Dermis microvascular lymphatic vessel endothelial cell (primary cell): ENCODE data around the gene ATL1. TPM values are rescaled to one million over a fixed set of nuclear protein-coding genes. Genes with fewer than 3 reads are reported as not detected.
"Not testable (repeated sequence)": the region's sequence is repeated elsewhere in the genome, so short reads cannot be mapped to it uniquely, and the experiment has no call there.

Experiments used
- DNase-seq, 2 donors: peaks; one replicate each; pipeline versions ENCODE4 v3.0.0 to v3.0.0-alpha.2; 2010; ENCODE audit warnings: low read depth in 2 of 2
- total RNA-seq: library from RNA; depleted of rRNA; stranded (reverse); fragments of >200 nt; gene quantifications from 2 replicates; pipeline ENCODE4 v1.2.1, GENCODE V29; 2014

Gene ATL1
- total RNA-seq, 1 donor from 2014 or later: 0.90 TPM

DNA sequence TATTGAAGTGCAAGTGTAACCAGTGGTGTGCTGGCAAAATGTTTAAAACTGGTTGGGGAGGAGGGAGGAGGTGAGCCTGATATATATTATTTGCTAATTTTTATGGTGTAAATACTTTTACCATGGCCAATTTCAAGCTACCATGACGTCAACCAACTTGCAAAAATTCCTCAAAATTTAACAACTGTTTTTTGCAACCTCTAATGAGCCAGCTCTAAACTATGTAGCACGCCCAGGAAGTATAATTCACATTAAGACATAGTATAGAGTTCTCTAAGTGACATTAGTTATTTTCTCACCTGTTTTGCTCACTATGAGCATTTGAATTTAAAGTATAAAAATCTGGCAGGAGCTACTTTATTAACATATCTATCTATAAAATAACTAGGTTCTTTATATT, 41.4 kb downstream of the ATL1 start:
- DNase-seq: no peak

- DNase-seq: peak in 1 of 2 donors; percentile 4
Measured at GRCh38 chr14:50602035-50602434, 42.1 kb downstream of the ATL1 start.

DNA sequence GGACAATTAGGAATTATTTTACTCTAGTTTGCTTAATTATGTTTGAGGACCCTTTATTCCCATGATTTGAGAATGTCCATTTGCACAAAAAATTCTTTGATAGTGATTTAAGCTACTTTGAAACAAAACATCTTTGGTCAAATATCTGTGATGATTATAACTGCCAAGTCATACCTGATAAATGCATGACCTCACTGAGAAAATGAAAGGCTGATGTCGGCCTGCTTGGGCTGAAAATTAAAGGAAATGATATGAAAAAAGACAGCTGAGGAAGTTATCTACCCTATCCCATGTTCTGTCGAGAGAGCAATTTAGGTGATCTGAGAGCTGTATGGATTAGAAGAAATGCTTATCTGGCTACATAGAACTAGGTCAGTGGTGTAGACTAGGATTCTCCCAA, 43.6 kb downstream of the ATL1 start:
- no peak for DNase-seq

- DNase-seq: peak in 1 of 2 donors; percentile 79
Measured at GRCh38 chr14:50605766-50606165, 45.8 kb downstream of the ATL1 start.

DNA sequence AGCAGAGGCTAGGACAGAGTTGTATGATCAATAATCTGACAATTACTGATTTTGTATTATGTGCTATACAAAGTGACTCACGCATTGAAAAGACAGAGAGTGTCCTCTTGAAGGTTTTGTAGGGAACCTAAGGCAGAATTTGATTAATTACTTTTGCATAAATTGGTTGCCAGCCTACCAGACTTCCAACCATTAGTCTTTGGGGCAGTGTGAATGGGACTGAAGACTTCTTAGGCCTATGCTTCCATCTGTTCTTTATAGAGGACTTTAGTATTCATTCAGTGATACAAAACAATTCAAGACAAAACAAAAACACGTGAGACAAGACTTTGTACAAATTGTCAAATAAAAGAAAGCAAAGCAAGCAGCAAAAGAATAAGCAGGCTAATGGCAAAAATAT, 46.5 kb downstream of the ATL1 start:
- no peak for DNase-seq

DNA sequence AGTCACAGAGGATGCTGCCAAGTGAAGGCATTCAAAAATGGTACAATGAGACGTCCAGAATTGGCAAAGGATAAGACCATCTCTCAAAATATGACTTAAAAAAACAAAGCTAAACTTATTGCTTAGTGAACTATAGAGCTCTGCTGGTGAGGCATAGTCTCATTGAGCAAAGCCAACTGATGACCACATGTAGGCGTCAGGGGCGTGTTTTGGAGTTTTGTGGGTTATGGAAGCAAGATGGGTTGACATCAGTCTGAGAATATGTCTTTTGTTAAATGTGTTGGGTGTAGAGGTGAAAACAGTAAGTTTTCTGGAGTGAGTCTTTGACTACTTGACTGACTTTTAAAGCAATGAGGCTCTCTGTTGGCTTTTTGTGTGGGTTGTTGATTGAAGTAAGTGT, 47.2 kb downstream of the ATL1 start:
- no peak for DNase-seq

DNA sequence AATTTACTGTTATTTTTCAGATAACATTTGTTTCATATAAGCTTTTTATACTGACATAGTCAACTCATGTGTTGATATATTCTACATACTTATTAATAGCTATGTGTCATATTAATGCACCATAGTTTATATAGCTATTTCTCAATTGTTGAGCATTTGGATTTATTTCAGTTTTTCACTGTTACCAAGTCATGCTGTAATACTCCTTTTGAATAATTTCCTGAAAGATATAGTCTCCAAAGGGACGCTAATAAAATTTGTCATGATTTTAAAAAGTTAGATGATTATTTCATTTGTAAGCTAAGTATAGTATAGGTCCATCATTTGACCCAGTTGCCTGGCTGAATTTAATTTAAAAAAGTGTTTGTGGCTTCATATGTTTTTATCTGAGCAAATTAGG, 47.8 kb downstream of the ATL1 start:
- DNase-seq: no peak

DNA sequence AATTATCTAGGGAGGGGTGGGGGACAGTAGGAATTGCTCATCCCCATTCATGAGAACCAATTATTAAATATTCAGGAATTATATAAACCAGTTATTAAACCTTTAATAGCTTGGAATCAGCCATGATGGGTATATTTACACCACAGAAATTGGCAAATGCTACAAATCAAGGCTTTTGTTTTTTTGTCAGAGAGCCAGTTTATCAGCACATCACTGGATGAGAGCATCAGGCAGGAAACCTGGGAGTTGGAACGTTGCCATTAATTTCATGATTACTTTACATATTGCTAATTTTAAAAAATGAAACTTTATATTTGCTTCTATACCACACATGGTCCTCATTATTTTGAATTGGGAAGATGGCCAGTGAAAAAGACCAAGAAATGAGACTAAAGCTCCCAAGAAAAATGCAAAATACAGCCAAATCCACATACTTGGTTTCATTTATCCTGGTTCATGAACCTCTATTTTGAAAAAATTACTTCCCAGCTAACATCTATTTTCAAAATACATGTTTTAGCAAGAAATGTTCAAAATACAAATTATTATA, 48.4 kb downstream of the ATL1 start:
- peak in 1 of 2 donors; percentile 25 for DNase-seq

DNA sequence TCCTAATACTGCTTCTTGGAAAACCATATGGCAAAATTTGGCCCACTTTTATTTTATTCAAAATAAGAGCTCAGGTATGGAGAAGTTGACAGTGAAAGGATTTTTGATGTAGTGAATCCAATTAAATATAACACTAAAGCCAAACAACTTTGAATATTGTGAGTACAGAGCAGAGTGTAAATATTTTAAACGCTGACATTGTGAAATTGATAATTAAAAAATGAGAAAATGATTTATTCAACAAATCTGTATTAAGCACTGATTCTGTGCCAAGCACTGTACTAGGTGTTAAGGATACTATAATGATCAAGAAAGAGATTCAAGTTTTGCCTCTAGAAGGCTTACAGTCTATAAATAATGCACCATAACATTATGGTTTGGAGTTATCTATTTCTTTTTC, 50.5 kb downstream of the ATL1 start:
- no peak for DNase-seq

- DNase-seq: no peak
Measured at GRCh38 chr14:50612806-50613205, 52.9 kb downstream of the ATL1 start.

DNA sequence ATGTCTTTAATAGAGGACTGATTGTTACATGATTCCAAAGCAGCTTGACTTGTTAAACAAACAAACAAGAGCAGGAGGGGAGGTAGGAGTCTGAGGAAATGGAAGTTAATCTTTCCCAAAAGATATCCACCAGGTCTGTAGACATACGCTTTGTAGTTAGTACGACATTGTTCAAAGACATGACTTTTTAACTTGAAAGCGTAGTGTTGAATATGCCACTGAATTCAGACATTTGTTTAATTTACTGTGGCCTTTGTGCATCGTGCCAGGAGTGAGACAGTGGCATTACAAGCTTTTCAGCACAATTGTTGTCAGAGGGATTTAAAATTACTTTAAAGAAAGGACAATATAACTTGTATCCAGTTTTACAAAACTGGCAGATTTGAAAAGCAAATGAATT, 55.1 kb downstream of the ATL1 start:
- DNase-seq: no peak

GRCh38 chr14:50615552-50615951, 55.6 kb downstream of the ATL1 start:
- DNase-seq: no peak

- DNase-seq: no peak
Measured at GRCh38 chr14:50616275-50616674, 56.3 kb downstream of the ATL1 start.

- DNase-seq: peak; percentile 43 to 60
Measured at GRCh38 chr14:50619569-50620141, 59.7 kb downstream of the ATL1 start.

GRCh38 chr14:50620341-50620740, 60.4 kb downstream of the ATL1 start:
- DNase-seq: peak in 1 of 2 donors; percentile 63

DNA sequence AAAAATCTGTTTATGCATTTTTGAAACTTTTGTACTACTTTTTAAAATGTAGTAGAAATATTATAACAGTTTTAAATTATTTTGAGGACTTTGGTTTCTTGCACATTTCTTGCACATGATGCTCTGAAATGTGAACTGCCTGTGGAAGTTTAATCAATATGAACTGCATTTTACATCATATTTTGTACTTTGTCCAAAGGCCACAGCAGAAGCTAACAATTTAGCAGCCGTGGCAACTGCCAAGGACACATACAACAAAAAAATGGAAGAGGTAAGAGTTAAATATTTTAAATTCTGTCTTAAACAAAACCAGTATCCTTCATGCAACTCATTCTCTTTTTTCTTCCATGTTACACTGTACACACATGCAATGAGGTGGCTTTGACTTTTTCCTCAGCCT, 63.0 kb downstream of the ATL1 start:
- DNase-seq: no peak

DNA sequence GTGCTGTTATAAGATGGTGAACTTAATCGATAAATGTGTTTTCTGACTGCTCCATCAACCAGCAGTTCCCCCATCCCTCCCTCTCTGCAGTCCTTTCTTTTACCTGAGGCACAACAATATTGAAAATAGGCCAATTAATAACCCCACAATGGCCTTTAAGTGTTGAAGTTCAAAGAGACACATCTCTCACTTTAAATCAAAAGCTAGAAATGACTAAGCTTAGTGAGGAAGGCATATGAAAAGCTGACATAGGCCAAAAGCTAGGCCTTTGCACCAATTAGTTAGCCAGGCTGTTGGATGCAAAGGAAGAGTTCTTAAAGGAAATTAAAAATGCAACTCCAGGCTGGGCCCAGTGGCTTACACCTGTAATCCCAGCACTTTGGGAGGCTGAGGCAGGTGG, 64.5 kb downstream of the ATL1 start:
- no peak for DNase-seq

DNA sequence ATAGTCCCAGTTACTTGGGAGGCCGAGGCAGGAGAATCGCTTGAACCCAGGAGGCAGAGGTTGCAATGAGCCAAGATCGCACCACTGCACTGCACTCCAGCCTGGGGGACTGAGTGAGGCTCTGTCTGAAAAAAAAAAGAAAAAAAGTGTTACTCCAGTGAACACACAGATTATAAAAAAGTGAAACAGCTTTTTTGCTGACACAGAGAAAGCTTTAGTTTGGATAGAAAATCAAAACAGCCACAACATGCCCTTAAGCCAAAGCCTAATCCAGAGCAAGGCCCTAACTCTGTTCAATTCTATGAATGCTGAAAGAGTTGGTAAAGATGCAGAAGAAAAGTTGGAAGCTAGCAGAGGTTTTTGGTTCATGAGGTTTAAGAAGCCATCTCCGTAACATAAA, 65.0 kb downstream of the ATL1 start:
- DNase-seq: not testable (repeated sequence)

- DNase-seq: no peak
Measured at GRCh38 chr14:50631408-50631821, 71.5 kb downstream of the ATL1 start.

GRCh38 chr14:50633954-50634353, 74.0 kb downstream of the ATL1 start:
- DNase-seq: no peak

- no peak for DNase-seq
Measured at GRCh38 chr14:50635141-50635540, 75.2 kb downstream of the ATL1 start.

GRCh38 chr14:50647282-50647681, 87.3 kb downstream of the ATL1 start:
- no peak for DNase-seq

GRCh38 chr14:50647753-50648152, 87.8 kb downstream of the ATL1 start:
- no peak for DNase-seq

- no peak for DNase-seq
Measured at GRCh38 chr14:50649691-50650090, 89.7 kb downstream of the ATL1 start.
